ENCODE data around the gene HAO2. TPM values are rescaled to one million over a fixed set of nuclear protein-coding genes. Genes with fewer than 3 reads are reported as not detected.

Gene HAO2
- polyA plus RNA-seq, 3 donors from 2014 or later, result not detected

GRCh38 chr1:119359730-119360129 lies 8.9 kb upstream of the HAO2 start:
- H3K36me3 Mint-ChIP-seq, result no peaks in the 10 kb centered on the region
- DNase-seq, result no peak
- H3K4me3 Mint-ChIP-seq, result no peak overlapping the region
- H3K27me3 Mint-ChIP-seq (ENCODE audit: low read depth in 3 of 3), result peaks cover 0 to 5% (median 3%) of the 10 kb centered on the region in 3 donors
- no peaks in the 10 kb centered on the region for H3K4me1 Mint-ChIP-seq
- H3K9me3 Mint-ChIP-seq, result peaks cover 0 to 8% (median 0%) of the 10 kb centered on the region in 6 donors
- no peak overlapping the region for H3K27ac Mint-ChIP-seq

DNA sequence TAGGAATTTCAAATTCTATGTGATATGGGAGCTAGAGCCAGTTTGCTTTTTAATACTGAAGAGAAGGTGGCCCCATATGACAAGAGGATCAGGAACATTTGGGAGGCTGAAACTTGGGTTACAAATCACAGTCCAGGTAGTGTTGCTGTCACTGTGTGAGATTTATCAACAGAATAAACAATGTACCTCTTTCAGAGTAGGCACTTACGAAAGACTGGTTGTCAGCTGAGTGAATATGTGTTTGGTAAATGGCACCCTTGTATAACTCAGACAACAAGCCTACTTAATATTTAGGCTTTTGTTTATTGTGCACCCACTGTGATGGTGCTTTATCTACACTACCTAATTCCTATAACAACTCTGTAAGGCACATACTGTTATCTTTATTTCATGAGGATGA lies 7.4 kb upstream of the HAO2 start:
- Mint-ChIP-seq H3K27ac (no peak overlapping the region), H3K4me1 (no peaks in the 10 kb centered on the region), H3K36me3 (no peaks in the 10 kb centered on the region), H3K9me3 (peaks cover 0 to 8% (median 0%) of the 10 kb centered on the region in 6 donors), H3K4me3 (no peak overlapping the region), H3K27me3 (ENCODE audit: low read depth in 3 of 3) (peaks cover 2 to 3% (median 3%) of the 10 kb centered on the region in 3 donors)
- no peak for DNase-seq

- DNase-seq, result no peak
- Mint-ChIP-seq H3K36me3 (no peaks in the 10 kb centered on the region), H3K4me1 (no peaks in the 10 kb centered on the region), H3K4me3 (no peak overlapping the region), H3K27ac (no peak overlapping the region), H3K27me3 (ENCODE audit: low read depth in 3 of 3) (peaks cover 2 to 3% (median 3%) of the 10 kb centered on the region in 3 donors), H3K9me3 (peaks cover 0 to 9% (median 0%) of the 10 kb centered on the region in 6 donors)
Measured at GRCh38 chr1:119361620-119362344, 6.8 kb upstream of the HAO2 start.

DNA sequence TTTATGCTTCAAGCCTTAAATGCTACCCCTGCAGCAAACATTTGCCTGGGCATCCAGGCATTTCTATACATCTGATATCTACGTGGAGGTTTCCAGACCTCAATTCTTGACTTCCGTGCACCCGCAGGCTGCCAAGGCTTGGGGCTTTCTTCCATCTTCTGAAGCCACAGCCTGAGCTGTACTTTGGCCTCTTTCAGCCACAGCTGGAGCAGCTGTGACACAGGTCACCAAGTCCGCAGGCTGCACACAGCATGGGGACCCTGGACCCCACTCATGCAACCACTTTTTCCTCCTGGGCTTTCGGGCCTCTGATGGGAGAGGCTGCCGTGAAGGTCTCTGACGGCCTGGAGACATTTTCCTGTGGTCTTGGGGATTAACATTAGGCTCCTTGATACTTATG lies 5.4 kb upstream of the HAO2 start:
- no peak overlapping the region for H3K27ac Mint-ChIP-seq
- H3K9me3 Mint-ChIP-seq, result peaks cover 0 to 5% (median 0%) of the 10 kb centered on the region in 6 donors
- DNase-seq, result no peak
- H3K4me3 Mint-ChIP-seq, result no peak overlapping the region
- no peaks in the 10 kb centered on the region for H3K4me1 Mint-ChIP-seq
- H3K27me3 Mint-ChIP-seq (ENCODE audit: low read depth in 3 of 3), result peaks cover 3 to 4% (median 4%) of the 10 kb centered on the region in 3 donors
- H3K36me3 Mint-ChIP-seq, result no peaks in the 10 kb centered on the region

- no peaks in the 10 kb centered on the region for H3K36me3 Mint-ChIP-seq
- H3K9me3 Mint-ChIP-seq, result peaks cover 0 to 5% (median 0%) of the 10 kb centered on the region in 6 donors
- no peak overlapping the region for H3K27ac Mint-ChIP-seq
- no peak for DNase-seq
- no peak overlapping the region for H3K4me3 Mint-ChIP-seq
- no peaks in the 10 kb centered on the region for H3K4me1 Mint-ChIP-seq
- H3K27me3 Mint-ChIP-seq (ENCODE audit: low read depth in 3 of 3), result peaks cover 3 to 5% (median 4%) of the 10 kb centered on the region in 3 donors
Measured at GRCh38 chr1:119364640-119365039, 3.9 kb upstream of the HAO2 start.

- DNase-seq, result no peak
- Mint-ChIP-seq H3K36me3 (no peaks in the 10 kb centered on the region), H3K9me3 (peaks cover 0 to 1% (median 0%) of the 10 kb centered on the region in 6 donors), H3K27ac (no peak overlapping the region), H3K4me1 (no peaks in the 10 kb centered on the region), H3K27me3 (ENCODE audit: low read depth in 3 of 3) (peaks cover 3 to 6% (median 5%) of the 10 kb centered on the region in 3 donors), H3K4me3 (no peak overlapping the region)
Measured at GRCh38 chr1:119366424-119366823, 2.2 kb upstream of the HAO2 start.

GRCh38 chr1:119367432-119368124 lies 1.0 kb upstream of the HAO2 start:
- Mint-ChIP-seq H3K27me3 (ENCODE audit: low read depth in 3 of 3) (peaks cover 3 to 6% (median 5%) of the 10 kb centered on the region in 3 donors), H3K36me3 (no peaks in the 10 kb centered on the region), H3K4me1 (no peaks in the 10 kb centered on the region), H3K27ac (no peak overlapping the region), H3K4me3 (no peak overlapping the region), H3K9me3 (peaks cover 0 to 4% (median 0%) of the 10 kb centered on the region in 6 donors)
- DNase-seq, result no peak

GRCh38 chr1:119370748-119371147 lies 2.2 kb downstream of the HAO2 start:
- Mint-ChIP-seq H3K36me3 (no peaks in the 10 kb centered on the region), H3K27ac (no peak overlapping the region), H3K4me1 (no peaks in the 10 kb centered on the region), H3K9me3 (peaks cover 0 to 5% (median 0%) of the 10 kb centered on the region in 6 donors), H3K27me3 (ENCODE audit: low read depth in 3 of 3) (peaks cover 5 to 6% (median 6%) of the 10 kb centered on the region in 3 donors), H3K4me3 (no peak overlapping the region)
- DNase-seq, result no peak

DNA sequence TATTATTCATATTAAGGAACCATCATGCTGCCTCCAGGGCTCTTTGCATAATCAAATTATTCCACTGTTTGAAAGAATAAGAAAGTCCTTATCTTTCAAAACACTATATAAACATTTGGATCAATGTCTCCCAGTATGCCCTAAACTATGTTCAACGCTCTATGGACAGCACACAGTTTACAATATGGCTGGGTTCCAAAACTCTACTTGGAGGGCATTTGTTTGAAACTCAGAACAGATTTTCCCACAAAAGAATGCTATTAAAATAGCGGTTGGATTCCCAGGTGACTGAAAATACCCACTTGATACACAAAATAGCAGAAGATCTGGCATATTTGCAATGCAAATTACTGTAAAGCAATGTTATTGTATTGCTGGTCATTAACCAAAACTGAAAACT lies 3.2 kb downstream of the HAO2 start:
- peaks cover 0 to 6% (median 0%) of the 10 kb centered on the region in 6 donors for H3K9me3 Mint-ChIP-seq
- H3K36me3 Mint-ChIP-seq, result no peaks in the 10 kb centered on the region
- H3K4me3 Mint-ChIP-seq, result no peak overlapping the region
- peaks cover 3 to 6% (median 5%) of the 10 kb centered on the region in 3 donors for H3K27me3 Mint-ChIP-seq (ENCODE audit: low read depth in 3 of 3)
- no peak for DNase-seq
- no peak overlapping the region for H3K27ac Mint-ChIP-seq
- H3K4me1 Mint-ChIP-seq, result no peaks in the 10 kb centered on the region

- no peaks in the 10 kb centered on the region for H3K4me1 Mint-ChIP-seq
- DNase-seq, result no peak
- H3K9me3 Mint-ChIP-seq, result peaks cover 0 to 6% (median 0%) of the 10 kb centered on the region in 6 donors
- H3K4me3 Mint-ChIP-seq, result no peak overlapping the region
- H3K27me3 Mint-ChIP-seq (ENCODE audit: low read depth in 3 of 3), result peaks cover 2 to 6% (median 3%) of the 10 kb centered on the region in 3 donors
- no peaks in the 10 kb centered on the region for H3K36me3 Mint-ChIP-seq
- H3K27ac Mint-ChIP-seq, result no peak overlapping the region
Measured at GRCh38 chr1:119372503-119373086, 4.0 kb downstream of the HAO2 start.

DNA sequence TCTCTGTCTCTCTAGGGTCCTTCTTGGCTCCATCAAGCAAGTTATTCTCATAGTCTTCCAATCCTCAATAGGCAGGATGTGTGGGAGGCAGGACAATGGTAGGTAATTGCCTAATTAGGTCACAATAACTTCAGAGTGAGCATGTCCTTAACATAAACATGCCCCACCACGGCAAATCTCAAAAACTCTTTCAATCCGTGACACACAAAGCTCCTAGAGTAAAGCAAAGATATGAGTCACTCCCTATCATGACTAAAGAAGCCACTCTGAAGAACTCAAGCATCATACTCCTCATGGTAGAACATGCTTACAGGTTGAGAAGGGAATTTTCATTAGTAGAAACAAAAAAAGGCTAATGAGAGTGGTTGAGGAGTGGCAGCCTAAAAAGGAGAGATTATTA lies 4.9 kb downstream of the HAO2 start:
- no peak overlapping the region for H3K4me3 Mint-ChIP-seq
- no peaks in the 10 kb centered on the region for H3K36me3 Mint-ChIP-seq
- no peaks in the 10 kb centered on the region for H3K4me1 Mint-ChIP-seq
- H3K27me3 Mint-ChIP-seq (ENCODE audit: low read depth in 3 of 3), result peaks cover 0 to 6% (median 2%) of the 10 kb centered on the region in 3 donors
- peaks cover 0 to 6% (median 0%) of the 10 kb centered on the region in 6 donors for H3K9me3 Mint-ChIP-seq
- H3K27ac Mint-ChIP-seq, result no peak overlapping the region
- DNase-seq, result no peak

GRCh38 chr1:119374208-119374874 lies 5.8 kb downstream of the HAO2 start:
- DNase-seq, result no peak
- peaks cover 0 to 6% (median 0%) of the 10 kb centered on the region in 6 donors for H3K9me3 Mint-ChIP-seq
- no peak overlapping the region for H3K27ac Mint-ChIP-seq
- H3K4me3 Mint-ChIP-seq, result no peak overlapping the region
- no peaks in the 10 kb centered on the region for H3K36me3 Mint-ChIP-seq
- no peaks in the 10 kb centered on the region for H3K4me1 Mint-ChIP-seq
- peaks cover 0 to 6% (median 2%) of the 10 kb centered on the region in 3 donors for H3K27me3 Mint-ChIP-seq (ENCODE audit: low read depth in 3 of 3)

GRCh38 chr1:119375366-119375765 lies 6.8 kb downstream of the HAO2 start:
- Mint-ChIP-seq H3K4me3 (no peak overlapping the region), H3K36me3 (no peaks in the 10 kb centered on the region)
- no peak for DNase-seq

More at GRCh38 chr1:119375366-119375765, 6.8 kb downstream of the HAO2 start:
- H3K9me3 Mint-ChIP-seq, result peaks cover 0 to 6% (median 0%) of the 10 kb centered on the region in 6 donors
- no peak overlapping the region for H3K27ac Mint-ChIP-seq
- peaks cover 0 to 6% (median 3%) of the 10 kb centered on the region in 3 donors for H3K27me3 Mint-ChIP-seq (ENCODE audit: low read depth in 3 of 3)
- no peaks in the 10 kb centered on the region for H3K4me1 Mint-ChIP-seq
